HG02840 (cell line): ENCODE data around the gene KLHL22.

Experiments used
- ATAC-seq: cut with Tn5 transposase; IDR thresholded peaks from one replicate; pipeline ENCODE4 v1.9.1; 2021; ENCODE audit warnings: mild to moderate bottlenecking, moderate library complexity, moderate number of reproducible peaks; ENCODE audit not compliant: unreplicated experiment, low FRiP score

The KLHL22 gene

GRCh38 chr22:20434773-20435172, 60.8 kb downstream of the KLHL22 start:
- ATAC-seq = no peak

GRCh38 chr22:20434264-20434751, 61.3 kb downstream of the KLHL22 start:
- no peak for ATAC-seq

- no peak for ATAC-seq
Observed at GRCh38 chr22:20433686-20434241, 61.8 kb downstream of the KLHL22 start.

- ATAC-seq = no peak
Observed at GRCh38 chr22:20433191-20433590, 62.4 kb downstream of the KLHL22 start.

- ATAC-seq = no peak
Observed at GRCh38 chr22:20432244-20432686, 63.3 kb downstream of the KLHL22 start.

- no peak for ATAC-seq
Observed at GRCh38 chr22:20431511-20432192, 63.9 kb downstream of the KLHL22 start.

- ATAC-seq = no peak
Observed at GRCh38 chr22:20430720-20431510, 64.7 kb downstream of the KLHL22 start.

GRCh38 chr22:20430101-20430719, 65.4 kb downstream of the KLHL22 start:
- no peak for ATAC-seq

GRCh38 chr22:20429254-20430100, 66.1 kb downstream of the KLHL22 start:
- ATAC-seq = no peak

GRCh38 chr22:20428496-20429253, 66.9 kb downstream of the KLHL22 start:
- ATAC-seq = no peak

GRCh38 chr22:20427945-20428417, 67.6 kb downstream of the KLHL22 start:
- ATAC-seq = no peak

GRCh38 chr22:20427104-20427944, 68.3 kb downstream of the KLHL22 start:
- ATAC-seq = no peak

- ATAC-seq = no peak
Observed at GRCh38 chr22:20426259-20426615, 69.4 kb downstream of the KLHL22 start.

GRCh38 chr22:20425566-20426258, 69.9 kb downstream of the KLHL22 start:
- no peak for ATAC-seq

GRCh38 chr22:20424932-20425565, 70.5 kb downstream of the KLHL22 start:
- no peak for ATAC-seq

GRCh38 chr22:20424568-20424931, 71.0 kb downstream of the KLHL22 start:
- no peak for ATAC-seq

- ATAC-seq = no peak
Observed at GRCh38 chr22:20423906-20424551, 71.6 kb downstream of the KLHL22 start.
